ENCODE results near the gene GTF2H4. TPM values are rescaled to one million over a fixed set of nuclear protein-coding genes. Genes with fewer than 3 reads are reported as not detected.

GTF2H4 gene
- total and polyA plus RNA-seq, 10 of the 15 experiments (the other 5 are each of a cell fraction or from before 2014, with no cell fraction given): 1.1 to 43.8 (median 18.9) TPM

DNA sequence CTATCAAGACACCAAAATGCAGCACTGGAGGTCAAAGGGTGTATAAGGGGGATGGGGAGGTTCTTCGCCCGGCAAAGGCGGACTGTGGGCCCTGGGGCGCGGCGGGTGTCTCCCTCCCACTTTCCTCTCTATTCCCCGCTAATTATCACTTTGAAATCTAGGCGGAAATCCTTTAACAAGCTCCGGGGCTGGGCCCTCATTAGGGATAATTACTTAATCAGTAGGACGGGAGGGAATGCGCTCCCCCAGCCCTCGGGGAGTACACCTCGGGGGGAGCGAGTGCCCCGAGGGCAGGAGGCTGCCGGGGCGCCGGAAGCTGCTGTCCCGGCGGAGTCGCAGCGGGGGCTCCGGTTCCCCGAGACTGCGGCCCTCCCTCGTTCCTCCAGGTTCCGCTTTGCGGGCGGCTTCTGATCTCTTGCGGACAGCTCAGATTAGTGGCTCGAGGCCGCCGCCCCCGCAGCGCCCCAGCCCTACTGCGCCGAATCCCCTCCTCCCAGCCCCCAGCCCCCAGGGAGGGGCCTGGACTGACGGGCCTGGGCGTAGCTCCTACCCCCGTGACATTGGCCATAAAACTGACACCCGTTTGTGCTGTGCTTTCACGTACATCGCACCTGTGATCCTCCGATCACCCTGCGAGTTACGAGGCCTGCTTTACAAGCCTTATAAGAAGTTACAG is 47.5 kb downstream of the GTF2H4 start (continued):
- TF ChIP-seq, protein P1, sequence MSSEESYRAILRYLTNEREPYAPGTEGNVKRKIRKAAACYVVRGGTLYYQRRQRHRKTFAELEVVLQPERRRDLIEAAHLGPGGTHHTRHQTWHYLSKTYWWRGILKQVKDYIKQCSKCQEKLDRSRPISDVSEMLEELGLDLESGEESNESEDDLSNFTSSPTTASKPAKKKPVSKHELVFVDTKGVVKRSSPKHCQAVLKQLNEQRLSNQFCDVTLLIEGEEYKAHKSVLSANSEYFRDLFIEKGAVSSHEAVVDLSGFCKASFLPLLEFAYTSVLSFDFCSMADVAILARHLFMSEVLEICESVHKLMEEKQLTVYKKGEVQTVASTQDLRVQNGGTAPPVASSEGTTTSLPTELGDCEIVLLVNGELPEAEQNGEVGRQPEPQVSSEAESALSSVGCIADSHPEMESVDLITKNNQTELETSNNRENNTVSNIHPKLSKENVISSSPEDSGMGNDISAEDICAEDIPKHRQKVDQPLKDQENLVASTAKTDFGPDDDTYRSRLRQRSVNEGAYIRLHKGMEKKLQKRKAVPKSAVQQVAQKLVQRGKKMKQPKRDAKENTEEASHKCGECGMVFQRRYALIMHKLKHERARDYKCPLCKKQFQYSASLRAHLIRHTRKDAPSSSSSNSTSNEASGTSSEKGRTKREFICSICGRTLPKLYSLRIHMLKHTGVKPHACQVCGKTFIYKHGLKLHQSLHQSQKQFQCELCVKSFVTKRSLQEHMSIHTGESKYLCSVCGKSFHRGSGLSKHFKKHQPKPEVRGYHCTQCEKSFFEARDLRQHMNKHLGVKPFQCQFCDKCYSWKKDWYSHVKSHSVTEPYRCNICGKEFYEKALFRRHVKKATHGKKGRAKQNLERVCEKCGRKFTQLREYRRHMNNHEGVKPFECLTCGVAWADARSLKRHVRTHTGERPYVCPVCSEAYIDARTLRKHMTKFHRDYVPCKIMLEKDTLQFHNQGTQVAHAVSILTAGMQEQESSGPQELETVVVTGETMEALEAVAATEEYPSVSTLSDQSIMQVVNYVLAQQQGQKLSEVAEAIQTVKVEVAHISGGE (CRISPR knock-in tag; IDR thresholded peaks at IDR 0.05): peak; percentile 85
- TF ChIP-seq HDAC6 (IDR thresholded peaks at IDR 0.05; ENCODE audit: unreplicated experiment) (no peak), SRF (IDR thresholded peaks at IDR 0.05; ENCODE audit: low read depth in 2 of 2, low read length in 2 of 2) (peak in 1 of 2 experiments; percentile 80; a peak in 2 of 4 replicates), RCOR1 (conservative IDR thresholded peaks at IDR 0.05; ENCODE audit: low read depth, low read length) (no peak), FOXM1 (IDR thresholded peaks at IDR 0.05; ENCODE audit: low read depth, low read length) (no peak), EP300 (IDR thresholded peaks at IDR 0.05; ENCODE audit: borderline replicate concordance in 1 of 2, control insufficient read depth in 1 of 2, low read depth in 2 of 2, low read length in 2 of 2) (peak in 1 of 2 experiments; percentile 31; a peak in 1 of 4 replicates), CHD4 (IDR thresholded peaks at IDR 0.05) (no peak), PML (IDR thresholded peaks at IDR 0.05; ENCODE audit: low read length) (peak; percentile 36; the same call in 1 of the 2 replicates), MTA2 (IDR thresholded peaks at IDR 0.05; ENCODE audit: low read depth) (peak; percentile 54; the same call in 1 of the 2 replicates), BMI1 (IDR thresholded peaks at IDR 0.05; ENCODE audit: borderline replicate concordance) (peak; percentile 44; the same call in 1 of the 2 replicates), LARP7 (IDR thresholded peaks at IDR 0.05) (no peak; the same call in 1 of the 2 replicates), MEF2B (IDR thresholded peaks at IDR 0.05; ENCODE audit: partially characterized antibody, poor library complexity, severe bottlenecking) (peak; percentile 49), RAD51 (IDR thresholded peaks at IDR 0.05) (no peak), CBX3 (IDR thresholded peaks at IDR 0.05; ENCODE audit: borderline replicate concordance, low read depth) (no peak), CREB1 (IDR thresholded peaks at IDR 0.05; ENCODE audit: low read depth) (peak; percentile 58; the same call in 1 of the 2 replicates), ZBED1 (IDR thresholded peaks at IDR 0.05; ENCODE audit: borderline replicate concordance) (0 out of 2 replicates have a peak, but pooled peaks have one; percentile 46), BRCA1 (IDR thresholded peaks at IDR 0.05; ENCODE audit: low read depth, low read length) (no peak)
- TF ChIP-seq, protein P2, sequence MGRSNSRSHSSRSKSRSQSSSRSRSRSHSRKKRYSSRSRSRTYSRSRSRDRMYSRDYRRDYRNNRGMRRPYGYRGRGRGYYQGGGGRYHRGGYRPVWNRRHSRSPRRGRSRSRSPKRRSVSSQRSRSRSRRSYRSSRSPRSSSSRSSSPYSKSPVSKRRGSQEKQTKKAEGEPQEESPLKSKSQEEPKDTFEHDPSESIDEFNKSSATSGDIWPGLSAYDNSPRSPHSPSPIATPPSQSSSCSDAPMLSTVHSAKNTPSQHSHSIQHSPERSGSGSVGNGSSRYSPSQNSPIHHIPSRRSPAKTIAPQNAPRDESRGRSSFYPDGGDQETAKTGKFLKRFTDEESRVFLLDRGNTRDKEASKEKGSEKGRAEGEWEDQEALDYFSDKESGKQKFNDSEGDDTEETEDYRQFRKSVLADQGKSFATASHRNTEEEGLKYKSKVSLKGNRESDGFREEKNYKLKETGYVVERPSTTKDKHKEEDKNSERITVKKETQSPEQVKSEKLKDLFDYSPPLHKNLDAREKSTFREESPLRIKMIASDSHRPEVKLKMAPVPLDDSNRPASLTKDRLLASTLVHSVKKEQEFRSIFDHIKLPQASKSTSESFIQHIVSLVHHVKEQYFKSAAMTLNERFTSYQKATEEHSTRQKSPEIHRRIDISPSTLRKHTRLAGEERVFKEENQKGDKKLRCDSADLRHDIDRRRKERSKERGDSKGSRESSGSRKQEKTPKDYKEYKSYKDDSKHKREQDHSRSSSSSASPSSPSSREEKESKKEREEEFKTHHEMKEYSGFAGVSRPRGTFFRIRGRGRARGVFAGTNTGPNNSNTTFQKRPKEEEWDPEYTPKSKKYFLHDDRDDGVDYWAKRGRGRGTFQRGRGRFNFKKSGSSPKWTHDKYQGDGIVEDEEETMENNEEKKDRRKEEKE (IDR thresholded peaks at IDR 0.05): no peak
- TF ChIP-seq, protein P3, sequence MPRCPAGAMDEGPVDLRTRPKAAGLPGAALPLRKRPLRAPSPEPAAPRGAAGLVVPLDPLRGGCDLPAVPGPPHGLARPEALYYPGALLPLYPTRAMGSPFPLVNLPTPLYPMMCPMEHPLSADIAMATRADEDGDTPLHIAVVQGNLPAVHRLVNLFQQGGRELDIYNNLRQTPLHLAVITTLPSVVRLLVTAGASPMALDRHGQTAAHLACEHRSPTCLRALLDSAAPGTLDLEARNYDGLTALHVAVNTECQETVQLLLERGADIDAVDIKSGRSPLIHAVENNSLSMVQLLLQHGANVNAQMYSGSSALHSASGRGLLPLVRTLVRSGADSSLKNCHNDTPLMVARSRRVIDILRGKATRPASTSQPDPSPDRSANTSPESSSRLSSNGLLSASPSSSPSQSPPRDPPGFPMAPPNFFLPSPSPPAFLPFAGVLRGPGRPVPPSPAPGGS (IDR thresholded peaks at IDR 0.05; ENCODE audit: borderline replicate concordance, insufficient read depth, low read depth, low read length, poor library complexity, severe bottlenecking): no peak
- TF ChIP-seq, protein P4, sequence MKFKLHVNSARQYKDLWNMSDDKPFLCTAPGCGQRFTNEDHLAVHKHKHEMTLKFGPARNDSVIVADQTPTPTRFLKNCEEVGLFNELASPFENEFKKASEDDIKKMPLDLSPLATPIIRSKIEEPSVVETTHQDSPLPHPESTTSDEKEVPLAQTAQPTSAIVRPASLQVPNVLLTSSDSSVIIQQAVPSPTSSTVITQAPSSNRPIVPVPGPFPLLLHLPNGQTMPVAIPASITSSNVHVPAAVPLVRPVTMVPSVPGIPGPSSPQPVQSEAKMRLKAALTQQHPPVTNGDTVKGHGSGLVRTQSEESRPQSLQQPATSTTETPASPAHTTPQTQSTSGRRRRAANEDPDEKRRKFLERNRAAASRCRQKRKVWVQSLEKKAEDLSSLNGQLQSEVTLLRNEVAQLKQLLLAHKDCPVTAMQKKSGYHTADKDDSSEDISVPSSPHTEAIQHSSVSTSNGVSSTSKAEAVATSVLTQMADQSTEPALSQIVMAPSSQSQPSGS (IDR thresholded peaks at IDR 0.05; ENCODE audit: low read length): no peak
